Stimulated activated CD4-positive, alpha-beta T cell treated with anti-CD3 and anti-CD28 coated beads, TNF-alpha, amount 100 ng/mL, for 48 hours (primary cell): ENCODE measurements around the gene DENND1A.
"Not testable (repeated sequence)": the region's sequence is repeated elsewhere in the genome, so short reads cannot be mapped to it uniquely, and the experiment has no call there.

Experiments used
- DNase-seq, 3 donors: peaks; one replicate each; pipeline ENCODE4 v3.0.0-alpha.2; 2020; ENCODE audit warnings: low read depth in 3 of 3

Gene DENND1A

GRCh38 chr9:123412171-123412820 is 517.6 kb downstream of the DENND1A start:
- DNase-seq = no peak

- DNase-seq = no peak
Observed at GRCh38 chr9:123411636-123412035, 518.3 kb downstream of the DENND1A start.

GRCh38 chr9:123411191-123411590 is 518.7 kb downstream of the DENND1A start:
- no peak for DNase-seq

- DNase-seq = no peak
Observed at GRCh38 chr9:123410281-123410910, 519.5 kb downstream of the DENND1A start.

- DNase-seq = no peak
Observed at GRCh38 chr9:123408313-123409262, 521.3 kb downstream of the DENND1A start.

GRCh38 chr9:123407217-123407851 is 522.6 kb downstream of the DENND1A start:
- no peak for DNase-seq

- no peak for DNase-seq
Observed at GRCh38 chr9:123406691-123407216, 523.2 kb downstream of the DENND1A start.

GRCh38 chr9:123406016-123406415 is 523.9 kb downstream of the DENND1A start:
- no peak for DNase-seq

GRCh38 chr9:123402981-123403509 is 526.9 kb downstream of the DENND1A start:
- no peak for DNase-seq

GRCh38 chr9:123401879-123402513 is 527.9 kb downstream of the DENND1A start:
- DNase-seq = no peak

GRCh38 chr9:123400926-123401503 is 528.9 kb downstream of the DENND1A start:
- DNase-seq = no peak

- peak in 1 of 3 donors; percentile 22 for DNase-seq
Observed at GRCh38 chr9:123399803-123400378, 530.0 kb downstream of the DENND1A start.

GRCh38 chr9:123398938-123399337 is 531.0 kb downstream of the DENND1A start:
- DNase-seq = not testable (repeated sequence)

- no peak for DNase-seq
Observed at GRCh38 chr9:123397975-123398374, 532.0 kb downstream of the DENND1A start.

- no peak for DNase-seq
Observed at GRCh38 chr9:123395689-123396511, 534.0 kb downstream of the DENND1A start.

GRCh38 chr9:123395276-123395688 is 534.6 kb downstream of the DENND1A start:
- DNase-seq = no peak

GRCh38 chr9:123394291-123395235 is 535.4 kb downstream of the DENND1A start:
- DNase-seq = no peak

GRCh38 chr9:123392802-123393201 is 537.1 kb downstream of the DENND1A start:
- DNase-seq = no peak
